RWPE2 (cell line): ENCODE measurements around the gene SF3B6.
A peak's percentile ranks its signal among the peaks of the same experiment; 100 is the strongest.

Experiments used
- ATAC-seq: fragments of 200-7000 bp; cut with Tn5 transposase; 3 replicates; pipeline ENCODE4 v1.9.1; 2021; ENCODE audit warnings: low read depth
- DNase-seq: peaks from one replicate; pipeline ENCODE4 v3.0.0-alpha.2; 2020; ENCODE audit warnings: low spot score
- H3K27ac ChIP-seq: fragments of 450-650 bp; 2 replicates; pipeline ENCODE4 v1.5.1; 2017; ENCODE audit warnings: mild to moderate bottlenecking; ENCODE audit not compliant: poor library complexity, severe bottlenecking
- H3K27me3 ChIP-seq: fragments of 250-450 bp; sonication (Bioruptor Pico); 2 replicates; pipeline ENCODE4 v1.5.1; 2021; ENCODE audit warnings: mild to moderate bottlenecking, moderate library complexity; ENCODE audit not compliant: insufficient read depth, poor library complexity, severe bottlenecking
- H3K36me3 ChIP-seq: fragments of 250-450 bp; sonication (Bioruptor Pico); 2 replicates; pipeline ENCODE4 v1.5.1; 2020; ENCODE audit warnings: low read depth, mild to moderate bottlenecking, moderate library complexity
- H3K4me1 ChIP-seq: fragments of 250-450 bp; sonication (Bioruptor Pico); 2 replicates; pipeline ENCODE4 v1.5.1; 2021; ENCODE audit warnings: mild to moderate bottlenecking, moderate library complexity; ENCODE audit not compliant: insufficient read depth, poor library complexity, severe bottlenecking
- H3K4me3 ChIP-seq: fragments of 250-450 bp; sonication (Bioruptor Pico); 2 replicates; pipeline ENCODE4 v1.5.1; 2021; ENCODE audit warnings: mild to moderate bottlenecking, moderate library complexity; ENCODE audit not compliant: severe bottlenecking
- H3K9me3 ChIP-seq: fragments of 250-450 bp; sonication (Bioruptor Pico); 2 replicates; pipeline ENCODE4 v1.5.1; 2021; ENCODE audit warnings: mild to moderate bottlenecking, moderate library complexity; ENCODE audit not compliant: severe bottlenecking
- CTCF ChIP-seq: fragments of 450-650 bp; IDR thresholded peaks from one replicate; pipeline ENCODE4 v1.5.1; 2017; ENCODE audit warnings: mild to moderate bottlenecking, moderate library complexity; ENCODE audit not compliant: poor library complexity, severe bottlenecking

The SF3B6 gene

GRCh38 chr2:24051833-24052232 lies 24.3 kb downstream of the SF3B6 start:
- DNase-seq, result no peak
- Histone ChIP-seq H3K27ac (no peak overlapping the region), H3K4me3 (no peak overlapping the region), H3K36me3 (no peaks in the 10 kb centered on the region), H3K9me3 (no peaks in the 10 kb centered on the region), H3K27me3 (no peaks in the 10 kb centered on the region), H3K4me1 (peaks cover 2% of the 10 kb centered on the region)
- TF ChIP-seq CTCF, result no peak
- no peak for ATAC-seq

- peak overlapping the region; percentile 48 for H3K4me3 ChIP-seq
- no peaks in the 10 kb centered on the region for H3K36me3 ChIP-seq
- peaks cover 7% of the 10 kb centered on the region for H3K4me1 ChIP-seq
- TF ChIP-seq CTCF, result no peak
- no peaks in the 10 kb centered on the region for H3K27me3 ChIP-seq
- DNase-seq (no peak), ATAC-seq (no peak)
- no peaks in the 10 kb centered on the region for H3K9me3 ChIP-seq
- peak overlapping the region; percentile 19 for H3K27ac ChIP-seq
These were observed 25.8 kb downstream of the SF3B6 start for GRCh38 chr2:24050041-24050979.

- Histone ChIP-seq H3K4me1 (peaks cover 7% of the 10 kb centered on the region), H3K4me3 (peak within 1 kb of the TSS; percentile 48), H3K27ac (peak within 1 kb of the TSS; percentile 19), H3K36me3 (no peaks in the 10 kb centered on the region), H3K27me3 (no peaks in the 10 kb centered on the region), H3K9me3 (no peaks in the 10 kb centered on the region)
- ATAC-seq (peak; percentile 51), DNase-seq (peak; percentile 81)
- TF ChIP-seq CTCF, result no peak
These were observed 26.6 kb downstream of the SF3B6 start, which contains the start of gene FKBP1B for GRCh38 chr2:24049485-24050021. FKBP1B (plus strand) TSS chr2:24049741; CDS start chr2:24049850, 109 bp downstream.

GRCh38 chr2:24048769-24049484 lies 27.2 kb downstream of the SF3B6 start:
- Histone ChIP-seq H3K27ac (no peak overlapping the region), H3K4me3 (peak overlapping the region; percentile 48), H3K36me3 (no peaks in the 10 kb centered on the region), H3K27me3 (no peaks in the 10 kb centered on the region), H3K4me1 (peaks cover 7% of the 10 kb centered on the region), H3K9me3 (no peaks in the 10 kb centered on the region)
- no peak for TF ChIP-seq CTCF
- no peak for DNase-seq
- no peak for ATAC-seq
